Lower leg skin (tissue), 3 donors: ENCODE data around the gene CALML6.

Experiments
- CTCF ChIP-seq, 3 donors: fragments of 450-650 bp; IDR thresholded peaks; one replicate each; pipeline ENCODE4 v1.5.1; 2016; ENCODE audit warnings: antibody characterized with exemption in 3 of 3, mild to moderate bottlenecking in 3 of 3, moderate library complexity in 2 of 3
- POLR2A ChIP-seq, 2 donors: fragments of 450-650 bp; IDR thresholded peaks; one replicate each; pipeline ENCODE4 v1.6.1; 2016 to 2017; ENCODE audit warnings: antibody characterized with exemption in 2 of 2, mild to moderate bottlenecking in 1 of 2, moderate library complexity in 1 of 2

GRCh38 chr1:1889090-1889750 lies 25.8 kb upstream of the CALML6 start:
- TF ChIP-seq CTCF (IDR thresholded peaks at IDR 0.05): no peak
- TF ChIP-seq POLR2A (IDR thresholded peaks at IDR 0.05): no peak
